ENCODE data around the gene KCNJ16. TPM values are rescaled to one million over a fixed set of nuclear protein-coding genes. Genes with fewer than 3 reads are reported as not detected.

The KCNJ16 gene
- total RNA-seq, 1 donor from 2014 or later: not detected

DNA sequence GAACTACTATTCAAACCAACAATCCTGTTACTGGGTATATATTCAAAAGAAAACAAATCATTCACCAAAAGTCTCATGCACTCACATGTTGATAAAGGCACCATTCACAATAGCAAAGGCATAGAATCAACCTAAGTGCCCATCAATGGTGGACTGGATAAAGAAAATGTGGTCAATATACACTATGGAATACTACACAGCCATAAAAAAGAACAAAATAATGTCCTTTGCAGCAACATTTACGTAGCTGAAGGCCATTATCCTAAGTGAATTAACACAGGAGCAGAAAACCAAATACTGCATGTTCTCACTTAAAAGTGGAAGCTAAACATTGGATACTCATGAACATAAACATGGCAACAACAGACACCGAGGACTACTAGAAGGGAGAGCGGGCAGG, 41.9 kb downstream of the KCNJ16 start:
- intact Hi-C loops (cut with DNase I): no loop called here
- no peak for TF ChIP-seq POLR2A (IDR thresholded peaks at IDR 0.05)

DNA sequence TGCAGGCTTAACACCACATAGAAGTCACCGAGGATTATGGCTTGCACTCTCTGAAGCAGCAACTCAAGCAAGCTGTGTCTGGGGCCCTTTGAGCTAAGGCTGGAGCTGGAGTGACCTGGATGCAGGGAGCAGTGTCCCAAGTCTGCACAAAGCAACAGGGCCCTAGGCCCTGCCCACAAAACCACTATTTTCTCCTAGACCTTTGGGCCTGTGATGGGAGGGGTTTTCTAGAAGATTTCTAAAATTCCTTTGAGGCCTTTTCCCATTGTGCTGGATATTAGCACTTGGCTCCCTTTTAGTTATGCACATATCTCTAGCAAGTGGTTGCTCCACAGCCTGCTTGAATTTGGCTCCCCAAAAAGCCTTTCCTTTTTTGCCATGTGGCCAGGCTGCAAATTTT, 44.5 kb downstream of the KCNJ16 start:
- no peak for DNase-seq (ENCODE audit: extremely low spot score in 2 of 2)
- no peaks in the 10 kb centered on the region for H3K27me3 ChIP-seq
- H3K9me3 ChIP-seq: no peaks in the 10 kb centered on the region
- no peaks in the 10 kb centered on the region for H3K36me3 ChIP-seq
- no peak overlapping the region for H3K27ac ChIP-seq
- no peaks in the 10 kb centered on the region for H3K4me1 ChIP-seq
- no peak overlapping the region for H3K4me3 ChIP-seq
- TF ChIP-seq, protein P1, sequence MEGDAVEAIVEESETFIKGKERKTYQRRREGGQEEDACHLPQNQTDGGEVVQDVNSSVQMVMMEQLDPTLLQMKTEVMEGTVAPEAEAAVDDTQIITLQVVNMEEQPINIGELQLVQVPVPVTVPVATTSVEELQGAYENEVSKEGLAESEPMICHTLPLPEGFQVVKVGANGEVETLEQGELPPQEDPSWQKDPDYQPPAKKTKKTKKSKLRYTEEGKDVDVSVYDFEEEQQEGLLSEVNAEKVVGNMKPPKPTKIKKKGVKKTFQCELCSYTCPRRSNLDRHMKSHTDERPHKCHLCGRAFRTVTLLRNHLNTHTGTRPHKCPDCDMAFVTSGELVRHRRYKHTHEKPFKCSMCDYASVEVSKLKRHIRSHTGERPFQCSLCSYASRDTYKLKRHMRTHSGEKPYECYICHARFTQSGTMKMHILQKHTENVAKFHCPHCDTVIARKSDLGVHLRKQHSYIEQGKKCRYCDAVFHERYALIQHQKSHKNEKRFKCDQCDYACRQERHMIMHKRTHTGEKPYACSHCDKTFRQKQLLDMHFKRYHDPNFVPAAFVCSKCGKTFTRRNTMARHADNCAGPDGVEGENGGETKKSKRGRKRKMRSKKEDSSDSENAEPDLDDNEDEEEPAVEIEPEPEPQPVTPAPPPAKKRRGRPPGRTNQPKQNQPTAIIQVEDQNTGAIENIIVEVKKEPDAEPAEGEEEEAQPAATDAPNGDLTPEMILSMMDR (IDR thresholded peaks at IDR 0.05): no peak
- TF ChIP-seq POLR2AphosphoS5 (IDR thresholded peaks at IDR 0.05; ENCODE audit: insufficient read depth in 1 of 2, low read depth in 1 of 2) (no peak), POLR2A (IDR thresholded peaks at IDR 0.05) (no peak)
- intact Hi-C loops (cut with DNase I): no loop called here

More for the DNA sequence above, 41.9 kb downstream of the KCNJ16 start:
- H3K9me3 ChIP-seq: no peaks in the 10 kb centered on the region
- H3K36me3 ChIP-seq: no peaks in the 10 kb centered on the region
- DNase-seq (ENCODE audit: extremely low spot score in 2 of 2): no peak
- H3K4me3 ChIP-seq: no peak overlapping the region
- H3K27me3 ChIP-seq: no peaks in the 10 kb centered on the region
- H3K4me1 ChIP-seq: no peaks in the 10 kb centered on the region
- no peak overlapping the region for H3K27ac ChIP-seq

DNA sequence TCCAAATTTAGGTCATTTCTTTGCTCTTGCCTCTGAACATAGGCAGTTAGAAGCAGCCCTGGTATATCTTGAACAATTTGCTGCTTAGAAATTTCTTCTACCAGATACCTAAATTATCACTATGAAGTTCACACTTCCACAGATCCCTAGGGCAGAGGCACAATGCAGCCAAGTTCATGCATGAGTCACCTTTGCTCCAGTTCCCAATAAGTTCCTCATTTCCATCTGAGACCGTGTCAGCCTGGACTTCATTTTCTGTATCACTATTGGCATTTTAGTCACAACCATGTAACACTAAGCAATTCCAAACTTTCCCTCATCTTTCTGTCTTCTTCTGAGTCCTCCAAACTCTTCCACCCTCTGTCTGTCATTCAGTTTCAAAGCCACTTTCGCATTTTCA, 45.0 kb downstream of the KCNJ16 start:
- Histone ChIP-seq H3K4me3 (no peak overlapping the region), H3K36me3 (no peaks in the 10 kb centered on the region), H3K4me1 (no peaks in the 10 kb centered on the region), H3K27me3 (no peaks in the 10 kb centered on the region), H3K27ac (no peak overlapping the region), H3K9me3 (no peaks in the 10 kb centered on the region)
- no peak for DNase-seq (ENCODE audit: extremely low spot score in 2 of 2)
- TF ChIP-seq, protein P1 (IDR thresholded peaks at IDR 0.05): no peak
- TF ChIP-seq POLR2A (IDR thresholded peaks at IDR 0.05): no peak
- no peak for TF ChIP-seq POLR2AphosphoS5 (IDR thresholded peaks at IDR 0.05; ENCODE audit: insufficient read depth in 1 of 2, low read depth in 1 of 2)
- intact Hi-C loops (cut with DNase I): no loop called here

DNA sequence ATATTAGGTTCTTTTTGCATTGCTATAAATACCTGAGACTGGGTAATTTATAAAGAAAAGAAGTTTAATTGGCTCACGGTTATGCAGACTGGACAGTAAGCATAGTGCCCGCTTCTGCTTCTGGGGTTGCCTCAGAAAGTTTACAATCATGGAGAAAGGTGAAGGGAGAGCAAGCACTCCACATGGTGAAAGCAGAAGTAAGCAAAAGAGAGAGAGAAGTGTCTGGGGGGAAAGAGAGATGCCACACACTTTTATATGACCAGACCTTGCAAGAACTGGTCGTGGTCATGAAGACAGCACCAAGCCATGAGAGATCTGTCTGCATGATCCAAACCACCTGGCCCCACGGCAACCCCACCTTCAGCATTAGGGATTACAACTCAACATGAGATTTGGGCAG, 45.4 kb downstream of the KCNJ16 start:
- DNase-seq (ENCODE audit: extremely low spot score in 2 of 2): no peak

DNA sequence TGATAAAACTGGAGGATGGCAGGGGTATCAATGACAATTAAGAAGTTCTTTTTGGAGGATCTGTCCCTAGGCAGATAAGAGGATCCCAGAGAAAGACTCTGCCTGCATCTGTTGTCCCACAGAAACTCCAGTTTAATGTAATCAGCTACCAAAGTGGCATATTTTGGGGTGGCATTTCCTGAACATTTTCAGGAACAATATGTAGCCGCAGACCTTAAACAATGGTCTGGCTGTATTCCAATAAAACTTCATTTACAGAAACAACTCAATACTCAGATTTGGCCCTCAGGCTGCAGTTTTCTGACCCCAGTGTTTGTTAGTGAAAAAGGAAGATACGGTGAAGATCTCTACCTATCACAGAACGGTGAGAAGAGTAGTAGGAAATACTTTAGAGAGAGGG, 46.1 kb downstream of the KCNJ16 start:
- Histone ChIP-seq H3K27me3 (no peaks in the 10 kb centered on the region), H3K9me3 (no peaks in the 10 kb centered on the region), H3K36me3 (no peaks in the 10 kb centered on the region), H3K27ac (no peak overlapping the region), H3K4me1 (no peaks in the 10 kb centered on the region), H3K4me3 (no peak overlapping the region)
- TF ChIP-seq POLR2A (IDR thresholded peaks at IDR 0.05) (no peak), POLR2AphosphoS5 (IDR thresholded peaks at IDR 0.05; ENCODE audit: insufficient read depth in 1 of 2, low read depth in 1 of 2) (no peak)
- TF ChIP-seq, protein P1 (IDR thresholded peaks at IDR 0.05): no peak
- no peak for DNase-seq (ENCODE audit: extremely low spot score in 2 of 2)
- intact Hi-C loops (cut with DNase I): no loop called here

More for the DNA sequence above, 45.4 kb downstream of the KCNJ16 start:
- TF ChIP-seq, protein P1 (IDR thresholded peaks at IDR 0.05): no peak
- TF ChIP-seq POLR2A (IDR thresholded peaks at IDR 0.05): no peak
- no peak for TF ChIP-seq POLR2AphosphoS5 (IDR thresholded peaks at IDR 0.05; ENCODE audit: insufficient read depth in 1 of 2, low read depth in 1 of 2)
- Histone ChIP-seq H3K4me3 (no peak overlapping the region), H3K36me3 (no peaks in the 10 kb centered on the region), H3K9me3 (no peaks in the 10 kb centered on the region), H3K27ac (no peak overlapping the region), H3K4me1 (no peaks in the 10 kb centered on the region), H3K27me3 (no peaks in the 10 kb centered on the region)
- intact Hi-C loops (cut with DNase I): no loop called here

DNA sequence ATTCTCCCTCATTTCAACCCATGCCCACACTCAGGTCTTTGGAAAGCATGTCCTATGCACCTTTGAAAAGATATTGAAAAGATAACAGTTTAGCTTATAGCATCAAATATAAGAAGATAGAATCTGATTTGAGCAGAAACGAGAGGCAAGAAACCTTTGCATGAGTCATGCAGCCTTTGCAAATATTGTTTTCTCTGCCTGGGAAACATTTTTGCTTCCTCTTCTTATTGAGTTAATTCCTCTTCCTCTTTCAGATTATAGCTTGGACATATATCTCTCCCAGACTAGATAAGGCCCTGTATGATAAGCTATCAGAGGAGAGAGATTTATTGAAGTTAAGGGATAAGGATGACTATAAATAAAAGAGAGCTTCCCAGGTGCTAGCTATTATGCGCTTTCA, 48.2 kb downstream of the KCNJ16 start:
- H3K4me3 ChIP-seq: no peak overlapping the region
- H3K27ac ChIP-seq: no peak overlapping the region
- TF ChIP-seq POLR2A (IDR thresholded peaks at IDR 0.05): no peak
- no peak for TF ChIP-seq POLR2AphosphoS5 (IDR thresholded peaks at IDR 0.05; ENCODE audit: insufficient read depth in 1 of 2, low read depth in 1 of 2)
- TF ChIP-seq, protein P1 (IDR thresholded peaks at IDR 0.05): no peak
- H3K4me1 ChIP-seq: no peaks in the 10 kb centered on the region
- intact Hi-C loops (cut with DNase I): no loop called here
- no peaks in the 10 kb centered on the region for H3K9me3 ChIP-seq
- no peaks in the 10 kb centered on the region for H3K36me3 ChIP-seq
- no peaks in the 10 kb centered on the region for H3K27me3 ChIP-seq
- no peak for DNase-seq (ENCODE audit: extremely low spot score in 2 of 2)

Data from vagina (tissue), 2 donors.